SU-DHL-6 (cell line): ENCODE results near the gene FRMD1.

Experiments
- H2AFZ ChIP-seq: fragments of 200-600 bp; sonication (generic); 2 replicates; pipeline ENCODE4 v1.6.1; 2014; ENCODE audit warnings: low read depth, mild to moderate bottlenecking, moderate library complexity, mixed read lengths, antibody characterized with exemption, low read length; ENCODE audit not compliant: severe bottlenecking
- H3F3A ChIP-seq: fragments of 200-600 bp; shearing (Covaris generic); 2 replicates; pipeline ENCODE4 v1.6.0; 2016; ENCODE audit warnings: antibody characterized with exemption, mild to moderate bottlenecking; ENCODE audit not compliant: insufficient read depth
- H3K27ac ChIP-seq: fragments of 200-600 bp; sonication (generic); 2 replicates; pipeline ENCODE4 v1.5.1; 2016; ENCODE audit warnings: low read depth, mild to moderate bottlenecking, low read length, moderate library complexity, mixed read lengths
- H3K27me3 ChIP-seq: fragments of 200-600 bp; sonication (generic), shearing (Covaris generic); 2 replicates; pipeline ENCODE4 v1.6.0; 2014; ENCODE audit warnings: mild to moderate bottlenecking, low read length
- H3K36me3 ChIP-seq: fragments of 200-600 bp; sonication (generic); 2 replicates; pipeline ENCODE4 v1.6.1; 2014; ENCODE audit warnings: mild to moderate bottlenecking, low read length, mixed read lengths
- H3K4me2 ChIP-seq: fragments of 300-600, 200-600 bp; shearing (Covaris generic), sonication (generic); 2 replicates; pipeline ENCODE4 v1.6.0; 2014; ENCODE audit warnings: low read length, low read depth, mild to moderate bottlenecking; ENCODE audit not compliant: poor library complexity, severe bottlenecking
- H3K4me3 ChIP-seq: fragments of 200-600 bp; sonication (generic); 2 replicates; pipeline ENCODE4 v1.5.1; 2014; ENCODE audit warnings: antibody characterized with exemption, low read length, mild to moderate bottlenecking, mixed read lengths; ENCODE audit not compliant: insufficient read depth, poor library complexity, severe bottlenecking
- H3K79me2 ChIP-seq: fragments of 200-600 bp; sonication (generic); 2 replicates; pipeline ENCODE4 v1.6.1; 2014; ENCODE audit warnings: mild to moderate bottlenecking, low read length, moderate library complexity; ENCODE audit not compliant: insufficient read depth
- H3K9ac ChIP-seq: fragments of 200-600 bp; sonication (generic); 2 replicates; pipeline ENCODE4 v1.7.0; 2014; ENCODE audit warnings: mild to moderate bottlenecking, low read length
- H3K9me2 ChIP-seq: fragments of 200-600 bp; sonication (generic); replicated peaks from 2 replicates; pipeline ENCODE4 v1.6.1; 2014; ENCODE audit warnings: low read length; ENCODE audit not compliant: insufficient read depth
- H3K9me3 ChIP-seq: fragments of 200-600 bp; sonication (generic); 2 replicates; pipeline ENCODE4 v1.6.1; 2014; ENCODE audit warnings: low read length, mixed read lengths; ENCODE audit not compliant: insufficient read depth
- H4K20me1 ChIP-seq: fragments of 200-600 bp; sonication (generic); 2 replicates; pipeline ENCODE4 v1.6.1; 2014; ENCODE audit warnings: low read depth, mild to moderate bottlenecking, antibody characterized with exemption, low read length, moderate library complexity, mixed read lengths
- CTCF ChIP-seq: fragments of 200-600 bp; sonication (generic); IDR thresholded peaks from one replicate; pipeline ENCODE4 v1.5.1; 2017; ENCODE audit warnings: antibody characterized with exemption, mild to moderate bottlenecking, low read length, moderate library complexity; ENCODE audit not compliant: insufficient read depth, poor library complexity, severe bottlenecking
- EZH2phosphoT487 ChIP-seq: fragments of 200-600 bp; sonication (generic), shearing (Covaris generic); conservative IDR thresholded peaks from 2 replicates; pipeline ENCODE4 v1.6.1; 2018; ENCODE audit warnings: mild to moderate bottlenecking, antibody characterized with exemption, low read length, moderate library complexity, mixed read lengths

Gene FRMD1

GRCh38 chr6:168107191-168107983, 28.4 kb upstream of the FRMD1 start:
- no peak overlapping the region for H2AFZ ChIP-seq
- no peaks in the 10 kb centered on the region for H3K9me2 ChIP-seq
- no peaks in the 10 kb centered on the region for H3K36me3 ChIP-seq
- H3K27ac ChIP-seq = no peak overlapping the region
- no peaks in the 10 kb centered on the region for H3K27me3 ChIP-seq
- no peaks in the 10 kb centered on the region for H3K9me3 ChIP-seq
- no peaks in the 10 kb centered on the region for H3K79me2 ChIP-seq
- H3K9ac ChIP-seq = no peak overlapping the region
- H4K20me1 ChIP-seq = no peaks in the 10 kb centered on the region
- no peak for TF ChIP-seq EZH2phosphoT487
- no peak for TF ChIP-seq CTCF
- no peaks in the 10 kb centered on the region for H3F3A ChIP-seq
- no peak overlapping the region for H3K4me3 ChIP-seq
- H3K4me2 ChIP-seq = no peak overlapping the region

GRCh38 chr6:168106633-168107005, 27.6 kb upstream of the FRMD1 start:
- Histone ChIP-seq H3K4me2 (no peak overlapping the region), H3K4me3 (no peak overlapping the region)

GRCh38 chr6:168105813-168106632, 27.0 kb upstream of the FRMD1 start:
- Histone ChIP-seq H3K9me2 (no peaks in the 10 kb centered on the region), H3K4me2 (no peak overlapping the region)

More at GRCh38 chr6:168106633-168107005, 27.6 kb upstream of the FRMD1 start:
- Histone ChIP-seq H4K20me1 (no peaks in the 10 kb centered on the region), H3K9me2 (no peaks in the 10 kb centered on the region), H3K27ac (no peak overlapping the region), H2AFZ (no peak overlapping the region), H3K79me2 (no peaks in the 10 kb centered on the region), H3K36me3 (no peaks in the 10 kb centered on the region), H3K27me3 (no peaks in the 10 kb centered on the region), H3K9me3 (no peaks in the 10 kb centered on the region), H3K9ac (no peak overlapping the region), H3F3A (no peaks in the 10 kb centered on the region)
- TF ChIP-seq CTCF (no peak), EZH2phosphoT487 (no peak)

More at GRCh38 chr6:168105813-168106632, 27.0 kb upstream of the FRMD1 start:
- H3K27ac ChIP-seq = no peak overlapping the region
- H4K20me1 ChIP-seq = no peaks in the 10 kb centered on the region
- H3K9me3 ChIP-seq = no peaks in the 10 kb centered on the region
- no peak overlapping the region for H3K4me3 ChIP-seq
- no peaks in the 10 kb centered on the region for H3K36me3 ChIP-seq
- no peak overlapping the region for H3K9ac ChIP-seq
- H3K27me3 ChIP-seq = no peaks in the 10 kb centered on the region
- H3K79me2 ChIP-seq = no peaks in the 10 kb centered on the region
- H3F3A ChIP-seq = no peaks in the 10 kb centered on the region
- TF ChIP-seq EZH2phosphoT487 (no peak), CTCF (no peak)
- H2AFZ ChIP-seq = no peak overlapping the region
